GM18511 (cell line): ENCODE results near the gene NOP56.
A peak's percentile ranks its signal among the peaks of the same experiment; 100 is the strongest.

Experiments used
- ATAC-seq: cut with Tn5 transposase; IDR thresholded peaks from one replicate; pipeline ENCODE4 v1.9.1; 2021; ENCODE audit warnings: mild to moderate bottlenecking, moderate library complexity; ENCODE audit not compliant: unreplicated experiment

The NOP56 gene

GRCh38 chr20:2651772-2652723 is at the start of gene NOP56:
Gene NOP56, plus strand, starts transcription at chr20:2652632. Its CDS starts 29 bp downstream, at chr20:2652661.
- peak; percentile 89 for ATAC-seq

- no peak for ATAC-seq
These were observed 49.7 kb upstream of the NOP56 start for GRCh38 chr20:2602746-2603145.

- ATAC-seq: no peak
These were observed 48.5 kb upstream of the NOP56 start for GRCh38 chr20:2603816-2604505.

GRCh38 chr20:2604506-2604835 is 48.0 kb upstream of the NOP56 start:
- no peak for ATAC-seq

- ATAC-seq: no peak
These were observed 45.9 kb upstream of the NOP56 start for GRCh38 chr20:2606507-2607006.

GRCh38 chr20:2610326-2610725 is 42.1 kb upstream of the NOP56 start:
- ATAC-seq: no peak

- ATAC-seq: no peak
These were observed 41.3 kb upstream of the NOP56 start for GRCh38 chr20:2610941-2611720.

- ATAC-seq: no peak
These were observed 40.4 kb upstream of the NOP56 start for GRCh38 chr20:2612073-2612472.

GRCh38 chr20:2616634-2617033 is 35.8 kb upstream of the NOP56 start:
- no peak for ATAC-seq

GRCh38 chr20:2617099-2617714 is 35.2 kb upstream of the NOP56 start:
- peak; percentile 73 for ATAC-seq

GRCh38 chr20:2618815-2619214 is 33.6 kb upstream of the NOP56 start:
- ATAC-seq: no peak

- no peak for ATAC-seq
These were observed 33.1 kb upstream of the NOP56 start for GRCh38 chr20:2619337-2619736.

- no peak for ATAC-seq
These were observed 32.4 kb upstream of the NOP56 start for GRCh38 chr20:2619961-2620595.

- ATAC-seq: no peak
These were observed 28.2 kb upstream of the NOP56 start for GRCh38 chr20:2624190-2624589.

GRCh38 chr20:2625062-2625461 is 27.4 kb upstream of the NOP56 start:
- ATAC-seq: no peak

- no peak for ATAC-seq
These were observed 25.4 kb upstream of the NOP56 start for GRCh38 chr20:2626853-2627541.

- ATAC-seq: no peak
These were observed 21.2 kb upstream of the NOP56 start for GRCh38 chr20:2631228-2631627.

GRCh38 chr20:2633381-2633780 is 19.1 kb upstream of the NOP56 start:
- ATAC-seq: no peak

GRCh38 chr20:2637246-2637645 is 15.2 kb upstream of the NOP56 start:
- ATAC-seq: no peak

- no peak for ATAC-seq
These were observed 12.2 kb upstream of the NOP56 start for GRCh38 chr20:2640260-2640659.
